Measurements from ENCODE around the gene MGLL. TPM values are rescaled to one million over a fixed set of nuclear protein-coding genes. Genes with fewer than 3 reads are reported as not detected.

MGLL gene
- total RNA-seq, 2 donors from 2014 or later: 123 to 200 TPM

Other genes with a start within 250 kb of the MGLL start
- 10 to 100 TPM; 23.4 to 38.0 TPM for gene TPRA1, start 231.8 kb downstream of the MGLL start, total RNA-seq
- 10 to 100 TPM; 14.7 to 93.0 TPM for gene MCM2, start 224.1 kb downstream of the MGLL start, total RNA-seq
- 10 to 100 TPM; 12.1 to 19.0 TPM for gene PODXL2, start 193.3 kb downstream of the MGLL start, total RNA-seq
- 10 to 100 TPM; 14.9 to 22.9 TPM for gene ABTB1, start 149.6 kb downstream of the MGLL start, total RNA-seq
- 1 to 10 TPM; 3.2 to 4.1 TPM for gene KBTBD12, start 92.7 kb upstream of the MGLL start, total RNA-seq
- gene SEC61A1, start 229.9 kb upstream of the MGLL start, total RNA-seq: 100 to 1,000 TPM; 184 to 250 TPM